Measurements from ENCODE around the gene ZSWIM7. TPM values are rescaled to one million over a fixed set of nuclear protein-coding genes. Genes with fewer than 3 reads are reported as not detected.
"Not testable (repeated sequence)": the region's sequence is repeated elsewhere in the genome, so short reads cannot be mapped to it uniquely, and the experiment has no call there.

The ZSWIM7 gene
- total RNA-seq, 1 experiment from 2014 or later: 41.0 TPM

DNA sequence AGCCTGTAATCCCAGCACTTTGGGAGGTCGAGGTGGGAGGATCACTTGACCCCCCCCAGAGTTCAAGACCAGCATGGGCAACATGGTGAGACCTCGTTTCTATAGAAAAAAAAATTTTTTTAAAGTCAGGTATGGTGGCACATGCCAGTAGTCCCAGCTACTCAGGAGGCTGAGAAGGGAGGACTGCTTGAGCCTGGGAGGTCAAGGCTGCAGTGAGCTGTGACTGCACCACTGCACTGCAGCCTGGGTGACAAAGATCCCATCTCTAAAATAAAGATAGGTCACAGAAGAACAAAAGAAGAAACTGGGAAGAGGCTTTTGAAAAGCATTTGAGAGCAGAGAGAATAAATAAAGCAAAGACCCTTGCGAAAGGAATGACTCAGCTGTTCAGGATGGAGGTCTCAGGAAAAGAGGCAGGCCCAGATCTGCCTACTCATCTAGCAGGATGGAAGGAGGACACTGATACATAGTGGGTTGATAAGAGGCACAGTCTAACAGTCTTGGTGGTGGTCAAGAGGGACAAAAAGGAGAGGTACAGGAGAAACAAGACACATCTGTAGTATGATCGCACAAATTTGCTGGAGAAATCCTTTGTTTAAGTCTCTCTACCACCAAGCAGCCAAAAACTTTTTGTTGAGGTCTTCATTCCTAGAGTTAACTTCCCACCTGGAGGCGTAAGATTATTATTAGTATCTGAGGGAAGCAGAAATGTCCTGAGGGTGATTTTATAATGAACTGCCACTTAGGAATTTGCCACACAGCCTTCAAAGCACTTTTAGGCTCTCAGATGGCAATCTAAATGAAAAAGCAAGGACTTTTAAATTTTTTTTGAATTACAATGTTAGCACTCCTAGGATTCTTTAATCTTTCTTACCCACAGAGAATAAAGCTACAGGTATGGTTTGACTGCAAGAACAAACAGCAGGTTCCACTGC lies 17.6 kb downstream of the ZSWIM7 start:
- no peak for DNase-seq
- H3K79me2 ChIP-seq (ENCODE audit: low read length): no peaks in the 10 kb centered on the region
- peaks cover 6% of the 10 kb centered on the region; the same call in 1 of the 2 replicates for H3K4me1 ChIP-seq (ENCODE audit: low read length)
- no peak overlapping the region for H3K9ac ChIP-seq (ENCODE audit: low read length)
- no peak overlapping the region for H3K27ac ChIP-seq (ENCODE audit: low read length)
- H3K9me2 ChIP-seq (replicated peaks; ENCODE audit: insufficient read depth, low read length): no peaks in the 10 kb centered on the region
- no peaks in the 10 kb centered on the region for H3K27me3 ChIP-seq (ENCODE audit: low read length)
- H3K4me3 ChIP-seq (ENCODE audit: low read length): no peak overlapping the region
- H2AFZ ChIP-seq (ENCODE audit: low read length): no peak overlapping the region
- H3K9me3 ChIP-seq (ENCODE audit: low read length): no peaks in the 10 kb centered on the region
- no peak overlapping the region for H3K4me2 ChIP-seq (ENCODE audit: low read depth, low read length, poor library complexity, severe bottlenecking)
- no peaks in the 10 kb centered on the region; the same call in none of the 2 replicates for H3K36me3 ChIP-seq (ENCODE audit: insufficient read depth, low read length)
- H4K20me1 ChIP-seq (ENCODE audit: insufficient read depth, low read depth, low read length): no peaks in the 10 kb centered on the region

- H4K20me1 ChIP-seq (ENCODE audit: insufficient read depth, low read depth, low read length): no peaks in the 10 kb centered on the region
- H3K4me1 ChIP-seq (ENCODE audit: low read length): peaks cover 6% of the 10 kb centered on the region; the same call in 1 of the 2 replicates
- no peaks in the 10 kb centered on the region for H3K79me2 ChIP-seq (ENCODE audit: low read length)
- H3K4me3 ChIP-seq (ENCODE audit: low read length): no peak overlapping the region
- H2AFZ ChIP-seq (ENCODE audit: low read length): no peak overlapping the region
- H3K9ac ChIP-seq (ENCODE audit: low read length): no peak overlapping the region
- DNase-seq: no peak
- H3K9me2 ChIP-seq (replicated peaks; ENCODE audit: insufficient read depth, low read length): no peaks in the 10 kb centered on the region
- no peaks in the 10 kb centered on the region; the same call in none of the 2 replicates for H3K36me3 ChIP-seq (ENCODE audit: insufficient read depth, low read length)
- no peak overlapping the region for H3K27ac ChIP-seq (ENCODE audit: low read length)
- H3K27me3 ChIP-seq (ENCODE audit: low read length): no peaks in the 10 kb centered on the region
- H3K4me2 ChIP-seq (ENCODE audit: low read depth, low read length, poor library complexity, severe bottlenecking): no peak overlapping the region
- no peaks in the 10 kb centered on the region for H3K9me3 ChIP-seq (ENCODE audit: low read length)
These were observed 18.3 kb downstream of the ZSWIM7 start for GRCh38 chr17:15981208-15981607.

DNA sequence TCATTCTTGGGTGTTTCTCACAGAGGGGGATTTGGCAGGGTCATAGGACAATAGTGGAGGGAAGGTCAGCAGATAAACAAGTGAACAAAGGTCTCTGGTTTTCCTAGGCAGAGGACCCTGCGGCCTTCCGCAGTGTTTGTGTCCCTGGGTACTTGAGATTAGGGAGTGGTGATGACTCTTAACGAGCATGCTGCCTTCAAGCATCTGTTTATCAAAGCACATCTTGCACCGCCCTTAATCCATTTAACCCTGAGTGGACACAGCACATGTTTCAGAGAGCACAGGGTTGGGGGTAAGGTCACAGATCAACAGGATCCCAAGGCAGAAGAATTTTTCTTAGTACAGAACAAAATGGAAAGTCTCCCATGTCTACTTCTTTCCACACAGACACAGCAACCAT lies 20.5 kb downstream of the ZSWIM7 start:
- not testable (repeated sequence) for H3K27me3 ChIP-seq (ENCODE audit: low read length); H3K9ac ChIP-seq (ENCODE audit: low read length); H3K4me2 ChIP-seq (ENCODE audit: low read depth, low read length, poor library complexity, severe bottlenecking); H3K27ac ChIP-seq (ENCODE audit: low read length); H3K4me1 ChIP-seq (ENCODE audit: low read length); H4K20me1 ChIP-seq (ENCODE audit: insufficient read depth, low read depth, low read length); H3K9me2 ChIP-seq (replicated peaks; ENCODE audit: insufficient read depth, low read length); H3K36me3 ChIP-seq (ENCODE audit: insufficient read depth, low read length); H3K79me2 ChIP-seq (ENCODE audit: low read length); H2AFZ ChIP-seq (ENCODE audit: low read length); H3K4me3 ChIP-seq (ENCODE audit: low read length); DNase-seq; H3K9me3 ChIP-seq (ENCODE audit: low read length)

- Histone ChIP-seq H3K36me3 (ENCODE audit: insufficient read depth, low read length) (no peaks in the 10 kb centered on the region; the same call in 1 of the 2 replicates), H3K4me1 (ENCODE audit: low read length) (peaks cover 6% of the 10 kb centered on the region; the same call in 1 of the 2 replicates), H3K4me2 (ENCODE audit: low read depth, low read length, poor library complexity, severe bottlenecking) (no peak overlapping the region), H4K20me1 (ENCODE audit: insufficient read depth, low read depth, low read length) (no peaks in the 10 kb centered on the region), H3K79me2 (ENCODE audit: low read length) (no peaks in the 10 kb centered on the region), H3K4me3 (ENCODE audit: low read length) (no peak overlapping the region), H3K9ac (ENCODE audit: low read length) (no peak overlapping the region), H3K9me2 (replicated peaks; ENCODE audit: insufficient read depth, low read length) (no peaks in the 10 kb centered on the region), H3K27ac (ENCODE audit: low read length) (no peak overlapping the region), H2AFZ (ENCODE audit: low read length) (no peak overlapping the region), H3K27me3 (ENCODE audit: low read length) (no peaks in the 10 kb centered on the region), H3K9me3 (ENCODE audit: low read length) (no peaks in the 10 kb centered on the region)
- DNase-seq: no peak
These were observed 20.9 kb downstream of the ZSWIM7 start for GRCh38 chr17:15978606-15979005.

DNA sequence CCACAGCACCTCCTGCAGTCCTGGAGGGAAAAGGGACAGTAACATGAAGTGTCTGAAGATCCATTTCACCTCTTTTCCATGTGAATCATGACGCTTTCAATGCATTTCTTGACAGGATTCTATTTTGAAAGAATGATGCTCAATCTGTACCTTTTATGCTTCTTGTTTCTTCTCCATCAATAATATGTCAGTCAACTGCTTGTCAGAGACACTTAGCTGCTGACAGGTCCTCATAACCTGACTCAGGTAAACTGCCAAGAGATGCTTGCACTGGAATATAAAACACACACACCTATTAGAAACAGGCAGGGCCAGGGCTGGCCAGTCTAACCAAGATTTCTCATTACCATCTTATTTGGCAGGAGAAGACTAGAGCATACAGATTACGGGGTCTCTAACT lies 21.6 kb downstream of the ZSWIM7 start:
- DNase-seq: no peak
- Histone ChIP-seq H3K36me3 (ENCODE audit: insufficient read depth, low read length) (no peaks in the 10 kb centered on the region; the same call in 1 of the 2 replicates), H3K9me2 (replicated peaks; ENCODE audit: insufficient read depth, low read length) (no peaks in the 10 kb centered on the region), H3K27me3 (ENCODE audit: low read length) (no peaks in the 10 kb centered on the region), H3K4me1 (ENCODE audit: low read length) (peaks cover 6% of the 10 kb centered on the region; the same call in 1 of the 2 replicates), H3K27ac (ENCODE audit: low read length) (no peak overlapping the region), H2AFZ (ENCODE audit: low read length) (no peak overlapping the region), H3K4me3 (ENCODE audit: low read length) (no peak overlapping the region), H3K4me2 (ENCODE audit: low read depth, low read length, poor library complexity, severe bottlenecking) (no peak overlapping the region), H3K79me2 (ENCODE audit: low read length) (no peaks in the 10 kb centered on the region), H4K20me1 (ENCODE audit: insufficient read depth, low read depth, low read length) (no peaks in the 10 kb centered on the region), H3K9ac (ENCODE audit: low read length) (no peak overlapping the region), H3K9me3 (ENCODE audit: low read length) (no peaks in the 10 kb centered on the region)

DNA sequence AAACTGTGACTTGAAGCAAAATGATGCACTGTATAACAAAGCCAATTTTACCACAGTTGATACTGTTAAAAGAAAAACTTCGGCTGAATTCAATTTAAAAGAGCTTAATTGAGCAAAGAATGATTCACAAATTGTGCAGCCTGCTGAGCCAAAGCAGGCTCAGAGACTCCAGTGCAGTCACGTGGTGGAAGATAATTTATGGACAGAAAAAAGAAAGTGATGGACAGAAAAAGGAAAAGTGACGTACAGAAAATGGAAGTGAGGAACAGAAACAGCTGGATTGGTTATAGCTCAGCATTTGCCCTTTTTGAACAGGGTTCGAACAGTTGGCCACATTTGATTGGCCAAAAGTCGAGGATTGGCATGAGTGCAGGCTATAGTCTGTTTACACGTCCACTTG lies 25.7 kb downstream of the ZSWIM7 start:
- Histone ChIP-seq H3K4me1 (ENCODE audit: low read length) (no peaks in the 10 kb centered on the region), H3K9me2 (replicated peaks; ENCODE audit: insufficient read depth, low read length) (no peaks in the 10 kb centered on the region), H3K27me3 (ENCODE audit: low read length) (no peaks in the 10 kb centered on the region), H2AFZ (ENCODE audit: low read length) (no peak overlapping the region), H3K79me2 (ENCODE audit: low read length) (no peaks in the 10 kb centered on the region), H3K9ac (ENCODE audit: low read length) (no peak overlapping the region), H3K27ac (ENCODE audit: low read length) (no peak overlapping the region), H3K9me3 (ENCODE audit: low read length) (no peaks in the 10 kb centered on the region), H4K20me1 (ENCODE audit: insufficient read depth, low read depth, low read length) (no peaks in the 10 kb centered on the region), H3K36me3 (ENCODE audit: insufficient read depth, low read length) (no peaks in the 10 kb centered on the region), H3K4me2 (ENCODE audit: low read depth, low read length, poor library complexity, severe bottlenecking) (no peak overlapping the region), H3K4me3 (ENCODE audit: low read length) (no peak overlapping the region)
- DNase-seq: no peak

GRCh38 chr17:15973016-15973415 lies 26.5 kb downstream of the ZSWIM7 start:
- no peaks in the 10 kb centered on the region for H3K27me3 ChIP-seq (ENCODE audit: low read length)
- DNase-seq: no peak
- no peaks in the 10 kb centered on the region for H3K4me1 ChIP-seq (ENCODE audit: low read length)
- H3K9me2 ChIP-seq (replicated peaks; ENCODE audit: insufficient read depth, low read length): no peaks in the 10 kb centered on the region
- no peak overlapping the region for H3K27ac ChIP-seq (ENCODE audit: low read length)
- H3K9me3 ChIP-seq (ENCODE audit: low read length): no peaks in the 10 kb centered on the region
- no peaks in the 10 kb centered on the region for H4K20me1 ChIP-seq (ENCODE audit: insufficient read depth, low read depth, low read length)
- H2AFZ ChIP-seq (ENCODE audit: low read length): no peak overlapping the region
- H3K79me2 ChIP-seq (ENCODE audit: low read length): no peaks in the 10 kb centered on the region
- H3K4me2 ChIP-seq (ENCODE audit: low read depth, low read length, poor library complexity, severe bottlenecking): no peak overlapping the region
- no peaks in the 10 kb centered on the region for H3K36me3 ChIP-seq (ENCODE audit: insufficient read depth, low read length)
- H3K4me3 ChIP-seq (ENCODE audit: low read length): no peak overlapping the region
- no peak overlapping the region for H3K9ac ChIP-seq (ENCODE audit: low read length)

GRCh38 chr17:15972497-15972951 lies 27.0 kb downstream of the ZSWIM7 start:
- no peaks in the 10 kb centered on the region for H3K9me2 ChIP-seq (replicated peaks; ENCODE audit: insufficient read depth, low read length)
- no peak for DNase-seq
- H3K4me3 ChIP-seq (ENCODE audit: low read length): no peak overlapping the region
- H3K9me3 ChIP-seq (ENCODE audit: low read length): no peaks in the 10 kb centered on the region
- no peak overlapping the region for H2AFZ ChIP-seq (ENCODE audit: low read length)
- no peaks in the 10 kb centered on the region for H4K20me1 ChIP-seq (ENCODE audit: insufficient read depth, low read depth, low read length)
- no peak overlapping the region for H3K9ac ChIP-seq (ENCODE audit: low read length)
- no peaks in the 10 kb centered on the region for H3K27me3 ChIP-seq (ENCODE audit: low read length)
- no peaks in the 10 kb centered on the region for H3K36me3 ChIP-seq (ENCODE audit: insufficient read depth, low read length)
- H3K79me2 ChIP-seq (ENCODE audit: low read length): no peaks in the 10 kb centered on the region
- H3K27ac ChIP-seq (ENCODE audit: low read length): no peak overlapping the region
- H3K4me2 ChIP-seq (ENCODE audit: low read depth, low read length, poor library complexity, severe bottlenecking): no peak overlapping the region
- H3K4me1 ChIP-seq (ENCODE audit: low read length): no peaks in the 10 kb centered on the region
